Small intestine (tissue), 7 donors: ENCODE measurements around the gene ANAPC13. TPM values are rescaled to one million over a fixed set of nuclear protein-coding genes. Genes with fewer than 3 reads are reported as not detected.
A peak's percentile ranks its signal among the peaks of the same experiment; 100 is the strongest.

ENCODE experiments used
- DNase-seq, 2 donors: peaks; one replicate each; pipeline versions ENCODE4 v3.0.0 to v3.0.0-alpha.2; 2013
- FAIRE-seq: peaks from 2 replicates; lab custom pipeline; 2012; peaks lifted over from hg19 to GRCh38; lab: Jason Lieb, UNC
- H3K27ac ChIP-seq, 3 donors: one replicate each; pipeline ENCODE4 v1.5.1; 2013; ENCODE audit warnings: low read length in 2 of 3, mild to moderate bottlenecking in 2 of 3, control low read depth in 1 of 3, inconsistent platforms in 1 of 3, low read depth in 1 of 3, moderate library complexity in 1 of 3
- H3K27me3 ChIP-seq, 3 donors: one replicate each; pipeline ENCODE4 v1.6.1; 2013; ENCODE audit warnings: low read length in 3 of 3, inconsistent platforms in 1 of 3; ENCODE audit not compliant: control insufficient read depth in 3 of 3, insufficient read depth in 3 of 3
- H3K36me3 ChIP-seq, 3 donors: one replicate each; pipeline ENCODE4 v1.6.1; 2013; ENCODE audit warnings: low read length in 3 of 3, inconsistent platforms in 1 of 3, low read depth in 1 of 3, mild to moderate bottlenecking in 1 of 3, moderate library complexity in 1 of 3; ENCODE audit not compliant: control insufficient read depth in 3 of 3, insufficient read depth in 2 of 3
- H3K4me1 ChIP-seq, 3 donors: one replicate each; pipeline ENCODE4 v1.6.1; 2013; ENCODE audit warnings: low read length in 2 of 3, inconsistent platforms in 1 of 3, low read depth in 1 of 3, mild to moderate bottlenecking in 1 of 3, moderate library complexity in 1 of 3; ENCODE audit not compliant: control insufficient read depth in 3 of 3, insufficient read depth in 2 of 3
- H3K4me3 ChIP-seq, 3 donors: one replicate each; pipeline ENCODE4 v1.5.1; 2013; ENCODE audit warnings: low read length in 3 of 3, control low read depth in 1 of 3, inconsistent platforms in 1 of 3, low read depth in 1 of 3, mild to moderate bottlenecking in 1 of 3, moderate library complexity in 1 of 3
- H3K9me3 ChIP-seq, 2 donors: one replicate each; pipeline ENCODE4 v1.6.1; 2013; ENCODE audit warnings: low read depth in 1 of 2, low read length in 1 of 2; ENCODE audit not compliant: control insufficient read depth in 2 of 2, insufficient read depth in 1 of 2
- WGBS, 3 donors: extraction: QIAGEN DNeasy Blood & Tissue Kit; methylation state at CpG; one replicate each; pipeline ENCODE4 v1.1.7; 2013; 5-methylcytosine and 5-hydroxymethylcytosine counted together
- polyA plus RNA-seq, 4 donors: library from polyadenylated mRNA; stranded (reverse) in 3 of 4; unstranded in 1 of 4; fragments of 200-250 nt in 3 of 4; fragments of 120-200 nt in 1 of 4; gene quantifications; one replicate each; pipeline versions ENCODE4 v1.2.1 to v1.2.3, GENCODE V29; 2013
- donor health status: healthy with polysubstance abuse.
- donor health status: control.
- donor health status: control.
- donor health status: Bipolar disorder and iron deficiency.
- donor health status: healthy.

The ANAPC13 gene
- polyA plus RNA-seq, 4 donors, result 45.6 to 72.7 (median 65.8) TPM

DNA sequence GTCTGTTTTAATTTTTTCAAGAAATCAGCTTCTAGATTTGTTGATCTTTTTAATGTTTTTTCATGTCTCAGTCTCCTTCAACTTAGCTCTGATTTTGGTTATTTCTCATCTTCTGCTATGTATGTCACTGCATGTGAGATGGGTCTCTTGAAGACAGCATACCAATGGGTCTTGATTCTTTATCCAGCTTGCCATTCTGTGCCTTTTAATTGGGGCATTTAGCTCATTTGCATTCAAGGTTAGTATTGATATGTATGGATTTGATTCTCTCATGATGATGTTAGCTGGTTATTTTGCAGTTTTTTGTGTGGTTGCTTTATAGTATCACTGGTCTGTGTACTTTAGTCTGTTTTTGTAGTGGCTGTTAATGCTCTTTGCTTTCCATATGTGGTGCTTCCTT, 39.5 kb upstream of the ANAPC13 start:
- FAIRE-seq (no peak), DNase-seq (no peak)
- Histone ChIP-seq H3K36me3 (peaks cover 0 to 3% (median 2%) of the 10 kb centered on the region in 3 donors), H3K4me3 (no peak overlapping the region), H3K27me3 (no peaks in the 10 kb centered on the region), H3K27ac (no peak overlapping the region), H3K4me1 (no peaks in the 10 kb centered on the region), H3K9me3 (peaks cover 0 to 18% of the 10 kb centered on the region in 2 donors)

DNA sequence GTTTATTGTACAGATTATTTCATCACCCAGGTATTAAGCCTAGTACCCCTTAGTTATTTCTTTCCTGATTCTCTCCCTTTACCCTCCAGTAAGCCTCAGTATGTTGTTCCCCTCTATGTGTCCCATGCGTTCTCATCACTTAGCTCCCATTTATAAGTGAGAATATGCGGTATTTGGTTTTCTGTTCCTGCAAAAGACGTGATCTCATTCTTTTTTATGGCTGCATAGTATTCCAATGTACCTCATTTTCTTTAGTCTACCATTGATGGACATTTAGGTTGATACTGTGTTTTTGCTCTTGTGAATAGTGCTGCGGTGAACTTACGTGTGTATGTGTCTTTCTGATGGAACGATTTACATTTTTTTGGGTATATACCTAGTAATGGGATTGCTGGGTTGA, 36.8 kb upstream of the ANAPC13 start:
- FAIRE-seq, result no peak
- Histone ChIP-seq H3K4me3 (no peak overlapping the region), H3K36me3 (peaks cover 0 to 2% (median 2%) of the 10 kb centered on the region in 3 donors), H3K4me1 (no peaks in the 10 kb centered on the region), H3K27me3 (no peaks in the 10 kb centered on the region), H3K27ac (no peak overlapping the region), H3K9me3 (peaks cover 0 to 21% of the 10 kb centered on the region in 2 donors)
- no peak for DNase-seq
- 97 to 99% (median 98%) methylated on average over 6 of the region's 6 CpGs for WGBS, 3 donors

DNA sequence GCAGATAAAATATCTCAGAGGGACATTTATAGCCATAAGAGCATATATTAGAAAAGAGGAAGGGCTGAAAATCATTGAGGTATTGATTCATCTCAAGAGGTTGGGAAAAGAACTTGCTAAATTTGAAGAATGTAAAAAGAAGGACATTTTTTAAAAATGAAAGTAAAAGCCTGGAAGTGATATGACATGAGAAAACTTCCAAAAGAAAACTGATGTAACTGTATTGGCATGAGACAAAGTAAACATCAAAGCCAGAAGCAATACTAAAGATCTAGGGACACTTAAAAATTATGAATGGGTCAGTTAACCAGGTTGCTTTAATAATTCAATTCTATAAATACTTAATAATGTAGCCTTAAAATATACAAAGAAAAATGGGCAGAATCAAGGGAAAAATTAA, 32.0 kb upstream of the ANAPC13 start:
- Histone ChIP-seq H3K36me3 (peaks cover 0 to 2% (median 1%) of the 10 kb centered on the region in 3 donors), H3K4me3 (no peak overlapping the region), H3K9me3 (peaks cover 0 to 5% of the 10 kb centered on the region in 2 donors), H3K27me3 (no peaks in the 10 kb centered on the region), H3K27ac (no peak overlapping the region), H3K4me1 (no peaks in the 10 kb centered on the region)
- no peak for FAIRE-seq
- DNase-seq, result no peak

DNA sequence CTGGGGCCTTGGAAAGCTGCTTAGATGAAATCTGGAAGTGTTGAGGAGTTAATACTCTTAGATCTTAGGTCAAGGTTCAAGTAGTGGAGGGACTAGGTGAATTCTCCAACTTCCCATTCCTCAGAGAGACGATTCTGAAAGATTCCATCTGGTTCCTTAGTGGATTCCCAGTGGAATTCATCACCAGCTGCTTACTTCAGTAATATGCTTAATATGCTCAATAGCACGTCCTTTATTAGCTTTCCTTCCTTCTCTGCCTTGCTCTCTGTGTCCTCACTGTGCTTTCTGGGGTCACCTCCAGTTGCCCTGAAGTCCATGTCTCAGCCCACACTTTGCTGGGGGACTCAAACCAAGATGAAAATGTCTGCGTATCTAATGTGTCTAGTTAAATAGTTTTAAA, 31.1 kb upstream of the ANAPC13 start:
- DNase-seq, result no peak
- 70 to 85% (median 84%) methylated on average over 3 of the region's 3 CpGs for WGBS, 3 donors
- Histone ChIP-seq H3K27ac (no peak overlapping the region), H3K27me3 (no peaks in the 10 kb centered on the region), H3K4me3 (no peak overlapping the region), H3K36me3 (peaks cover 0 to 2% (median 1%) of the 10 kb centered on the region in 3 donors), H3K9me3 (peaks cover 0 to 3% of the 10 kb centered on the region in 2 donors), H3K4me1 (no peaks in the 10 kb centered on the region)
- FAIRE-seq, result no peak

DNA sequence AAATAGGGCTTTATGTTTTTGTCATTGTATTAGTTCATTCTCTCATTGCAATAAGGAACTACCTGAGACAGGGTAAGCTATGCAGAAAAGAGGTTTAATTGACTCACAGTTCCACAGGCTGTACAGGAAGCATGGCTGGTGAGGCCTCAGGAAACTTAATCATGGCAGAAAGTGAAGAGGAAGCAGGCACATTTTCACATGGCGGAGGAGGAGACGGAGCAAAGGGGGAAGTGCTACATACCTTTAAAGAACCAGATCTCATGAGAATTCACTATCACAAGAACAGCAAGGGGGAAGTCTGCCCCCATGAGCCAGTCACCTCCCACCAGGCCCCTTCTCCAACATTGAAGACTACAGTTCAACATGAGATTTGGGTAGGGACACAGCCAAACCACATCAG, 25.7 kb upstream of the ANAPC13 start:
- Histone ChIP-seq H3K36me3 (peaks cover 5 to 9% (median 7%) of the 10 kb centered on the region in 3 donors), H3K4me3 (no peak overlapping the region), H3K27me3 (no peaks in the 10 kb centered on the region), H3K4me1 (no peaks in the 10 kb centered on the region), H3K27ac (no peak overlapping the region), H3K9me3 (no peaks in the 10 kb centered on the region)
- no peak for DNase-seq
- WGBS, 3 donors, result 90 to 100% (median 92%) methylated on average over 2 of the region's 2 CpGs
- no peak for FAIRE-seq

DNA sequence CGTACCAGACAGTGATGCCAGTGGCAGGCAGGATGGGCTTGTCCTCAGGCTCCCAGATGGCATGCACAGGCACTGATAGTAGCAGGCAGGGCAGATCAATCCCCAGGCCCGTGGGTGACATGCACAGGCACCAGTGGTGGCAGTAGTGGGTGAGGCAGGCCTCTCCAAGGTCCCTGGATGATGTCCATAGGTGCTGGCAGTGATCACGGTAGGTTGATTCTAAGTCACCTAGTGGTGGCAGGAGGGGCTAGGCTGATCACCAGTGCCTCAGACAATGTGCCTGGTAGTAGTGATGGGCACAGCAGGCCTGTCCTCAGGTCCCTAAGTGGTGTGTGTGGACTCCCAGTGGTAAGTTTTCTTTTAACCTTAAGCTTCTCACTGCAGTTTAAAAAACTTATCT, 19.7 kb upstream of the ANAPC13 start:
- FAIRE-seq, result no peak
- Histone ChIP-seq H3K36me3 (peaks cover 4 to 6% (median 5%) of the 10 kb centered on the region in 3 donors), H3K27me3 (no peaks in the 10 kb centered on the region), H3K4me1 (no peaks in the 10 kb centered on the region), H3K27ac (no peak overlapping the region), H3K9me3 (no peaks in the 10 kb centered on the region), H3K4me3 (no peak overlapping the region)
- DNase-seq, result no peak
- 63 to 71% (median 64%) methylated on average over 3 of the region's 3 CpGs for WGBS, 3 donors

DNA sequence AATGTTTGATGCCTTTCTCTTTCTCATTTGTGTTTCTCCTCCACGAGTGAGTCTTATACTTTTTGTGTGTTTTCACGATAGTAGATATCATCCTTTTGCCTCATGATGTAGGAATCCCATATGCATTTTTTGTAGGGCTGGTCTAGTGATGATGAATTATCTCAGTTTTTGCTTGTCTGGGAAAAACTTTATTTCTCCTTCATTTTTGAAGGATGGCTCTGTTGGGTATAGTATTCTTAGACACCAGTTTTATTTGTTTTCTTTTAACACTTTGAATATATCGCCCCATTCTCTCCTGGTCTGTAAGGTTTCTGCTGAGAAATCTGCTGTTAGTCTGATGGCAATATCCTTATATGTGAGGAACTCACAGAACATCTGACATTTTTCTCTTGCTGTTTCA, 18.3 kb upstream of the ANAPC13 start:
- 64 to 91% (median 65%) methylated on average over 3 of the region's 3 CpGs for WGBS, 3 donors
- Histone ChIP-seq H3K9me3 (no peaks in the 10 kb centered on the region), H3K27me3 (no peaks in the 10 kb centered on the region), H3K36me3 (peaks cover 1 to 4% (median 4%) of the 10 kb centered on the region in 3 donors), H3K4me3 (no peak overlapping the region), H3K4me1 (no peaks in the 10 kb centered on the region), H3K27ac (no peak overlapping the region)
- FAIRE-seq, result peak; percentile 19
- no peak for DNase-seq

DNA sequence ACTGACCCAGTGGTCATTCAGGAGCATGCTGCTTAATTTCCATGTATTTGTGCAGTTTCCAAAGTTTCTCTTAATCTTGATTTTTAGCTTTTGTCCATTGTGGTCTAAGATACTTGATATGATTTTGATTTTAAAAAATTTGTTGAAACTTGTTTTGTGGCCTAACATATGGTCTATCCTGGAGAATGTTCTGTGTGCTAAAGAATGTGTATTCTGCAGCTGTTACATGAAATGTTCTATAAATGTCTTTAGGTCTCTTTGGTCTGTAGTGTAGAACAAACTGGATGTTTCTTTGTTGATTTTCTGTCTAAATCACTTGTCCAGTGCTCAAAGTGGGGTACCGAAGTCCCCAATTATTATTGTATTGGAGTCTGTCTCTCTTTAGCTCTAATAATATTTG, 17.5 kb upstream of the ANAPC13 start:
- no peaks in the 10 kb centered on the region for H3K27me3 ChIP-seq
- peaks cover 0 to 4% (median 2%) of the 10 kb centered on the region in 3 donors for H3K36me3 ChIP-seq
- FAIRE-seq, result no peak
- WGBS, 3 donors, result 96 to 100% (median 97%) methylated on average over 1 of the region's 1 CpG
- no peaks in the 10 kb centered on the region for H3K4me1 ChIP-seq
- H3K4me3 ChIP-seq, result no peak overlapping the region
- no peaks in the 10 kb centered on the region for H3K9me3 ChIP-seq
- no peak for DNase-seq
- no peak overlapping the region for H3K27ac ChIP-seq

DNA sequence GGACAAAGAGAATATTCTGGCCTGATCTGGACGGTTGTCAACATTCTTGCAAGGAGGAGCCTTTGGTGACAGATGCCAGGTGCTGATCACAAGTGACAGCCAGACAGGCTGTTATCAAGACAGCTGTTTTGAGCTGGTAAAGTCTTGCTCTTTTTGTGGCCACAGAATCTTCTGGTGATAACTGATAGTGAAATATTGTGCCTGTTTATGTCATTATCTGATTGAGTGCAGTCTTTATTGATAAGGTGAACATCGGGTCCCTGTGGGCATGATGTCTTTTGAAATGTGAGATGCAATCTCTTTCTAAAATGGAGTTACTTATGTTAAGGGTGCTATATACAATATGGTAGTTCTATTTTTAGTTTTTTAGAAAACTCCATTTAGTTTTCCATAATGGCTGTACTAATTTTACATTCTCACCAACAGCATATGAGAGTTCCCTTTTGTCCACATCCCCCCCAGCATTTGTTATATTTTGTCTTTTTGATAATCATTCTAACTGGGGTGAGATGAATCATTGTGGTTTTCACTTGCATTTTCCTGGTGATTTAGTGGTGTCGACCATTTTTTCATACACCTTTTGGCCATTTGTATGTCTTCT, 10.8 kb upstream of the ANAPC13 start:
- Histone ChIP-seq H3K4me3 (no peak overlapping the region), H3K27ac (no peak overlapping the region), H3K36me3 (peaks cover 2 to 9% (median 2%) of the 10 kb centered on the region in 3 donors), H3K27me3 (no peaks in the 10 kb centered on the region), H3K4me1 (no peaks in the 10 kb centered on the region), H3K9me3 (no peaks in the 10 kb centered on the region)
- WGBS, 3 donors, result 56 to 59% (median 58%) methylated on average over 3 of the region's 3 CpGs
- DNase-seq (no peak), FAIRE-seq (no peak)
